ENCODE data around the gene PSAP. TPM values are rescaled to one million over a fixed set of nuclear protein-coding genes. Genes with fewer than 3 reads are reported as not detected.
"Not testable (repeated sequence)": the region's sequence is repeated elsewhere in the genome, so short reads cannot be mapped to it uniquely, and the experiment has no call there.

Gene PSAP
- polyA plus RNA-seq, 3 donors from 2014 or later = 690 to 1,091 (median 798) TPM

- Mint-ChIP-seq H3K27me3 (ENCODE audit: low read depth in 3 of 3) (peaks cover 0 to 4% (median 3%) of the 10 kb centered on the region in 3 donors), H3K27ac (no peak overlapping the region), H3K4me1 (peaks cover 6 to 9% of the 10 kb centered on the region in 2 donors), H3K36me3 (peaks cover 0 to 6% (median 0%) of the 10 kb centered on the region in 3 donors), H3K9me3 (no peaks in the 10 kb centered on the region), H3K4me3 (no peak overlapping the region)
- no peak for DNase-seq
Measured at GRCh38 chr10:71881647-71882355, 30.8 kb upstream of the PSAP start.

- H3K27ac Mint-ChIP-seq; H3K36me3 Mint-ChIP-seq; H3K9me3 Mint-ChIP-seq; H3K27me3 Mint-ChIP-seq (ENCODE audit: low read depth in 3 of 3); H3K4me3 Mint-ChIP-seq; H3K4me1 Mint-ChIP-seq; DNase-seq: not testable (repeated sequence)
Measured at GRCh38 chr10:71881307-71881624, 30.2 kb upstream of the PSAP start.

- Mint-ChIP-seq H3K27me3 (ENCODE audit: low read depth in 3 of 3) (peaks cover 0 to 4% (median 3%) of the 10 kb centered on the region in 3 donors), H3K4me3 (no peak overlapping the region), H3K27ac (no peak overlapping the region), H3K4me1 (peaks cover 6 to 9% of the 10 kb centered on the region in 2 donors), H3K9me3 (no peaks in the 10 kb centered on the region), H3K36me3 (peaks cover 0 to 6% (median 0%) of the 10 kb centered on the region in 3 donors)
- no peak for DNase-seq
Measured at GRCh38 chr10:71880425-71881306, 29.6 kb upstream of the PSAP start.

- H3K4me1 Mint-ChIP-seq = peaks cover 6 to 11% of the 10 kb centered on the region in 2 donors
- no peak for DNase-seq
- H3K9me3 Mint-ChIP-seq = no peaks in the 10 kb centered on the region
- H3K27ac Mint-ChIP-seq = no peak overlapping the region
- H3K27me3 Mint-ChIP-seq (ENCODE audit: low read depth in 3 of 3) = peaks cover 0 to 5% (median 0%) of the 10 kb centered on the region in 3 donors
- H3K36me3 Mint-ChIP-seq = peaks cover 0 to 6% (median 0%) of the 10 kb centered on the region in 3 donors
- H3K4me3 Mint-ChIP-seq = peak overlapping the region in 2 of 5 donors; percentile 6 to 32
Measured at GRCh38 chr10:71878327-71879034, 27.4 kb upstream of the PSAP start.

GRCh38 chr10:71877821-71878220 is 26.8 kb upstream of the PSAP start:
- DNase-seq = no peak
- peaks cover 0 to 5% (median 1%) of the 10 kb centered on the region in 3 donors for H3K27me3 Mint-ChIP-seq (ENCODE audit: low read depth in 3 of 3)
- H3K36me3 Mint-ChIP-seq = peaks cover 0 to 6% (median 0%) of the 10 kb centered on the region in 3 donors
- H3K4me1 Mint-ChIP-seq = peaks cover 6 to 11% of the 10 kb centered on the region in 2 donors
- no peak overlapping the region for H3K27ac Mint-ChIP-seq
- no peaks in the 10 kb centered on the region for H3K9me3 Mint-ChIP-seq
- no peak overlapping the region for H3K4me3 Mint-ChIP-seq

- not testable (repeated sequence) for H3K4me3 Mint-ChIP-seq; H3K27ac Mint-ChIP-seq; H3K36me3 Mint-ChIP-seq; H3K27me3 Mint-ChIP-seq (ENCODE audit: low read depth in 3 of 3); H3K9me3 Mint-ChIP-seq; DNase-seq
- peaks cover 6 to 11% of the 10 kb centered on the region in 2 donors for H3K4me1 Mint-ChIP-seq
Measured at GRCh38 chr10:71874680-71875354, 23.8 kb upstream of the PSAP start.

- Mint-ChIP-seq H3K27ac (no peak overlapping the region), H3K36me3 (peaks cover 0 to under 1% (median 0%) of the 10 kb centered on the region in 3 donors), H3K27me3 (ENCODE audit: low read depth in 3 of 3) (peaks cover 0 to 4% (median 4%) of the 10 kb centered on the region in 3 donors), H3K4me1 (peaks cover 3 to 7% of the 10 kb centered on the region in 2 donors), H3K4me3 (no peak overlapping the region), H3K9me3 (no peaks in the 10 kb centered on the region)
- DNase-seq = no peak
Measured at GRCh38 chr10:71873582-71874211, 22.6 kb upstream of the PSAP start.

- H3K27ac Mint-ChIP-seq; H3K36me3 Mint-ChIP-seq; H3K9me3 Mint-ChIP-seq; DNase-seq; H3K4me3 Mint-ChIP-seq; H3K4me1 Mint-ChIP-seq; H3K27me3 Mint-ChIP-seq (ENCODE audit: low read depth in 3 of 3): not testable (repeated sequence)
Measured at GRCh38 chr10:71869601-71870000, 18.6 kb upstream of the PSAP start.

- no peak overlapping the region for H3K4me3 Mint-ChIP-seq
Measured at GRCh38 chr10:71868192-71868697, 17.2 kb upstream of the PSAP start.

GRCh38 chr10:71865561-71866041 is 14.6 kb upstream of the PSAP start:
- H3K27me3 Mint-ChIP-seq (ENCODE audit: low read depth in 3 of 3) = peaks cover 0 to 2% (median 1%) of the 10 kb centered on the region in 3 donors
- no peak overlapping the region for H3K27ac Mint-ChIP-seq
- H3K9me3 Mint-ChIP-seq = no peaks in the 10 kb centered on the region
- DNase-seq = no peak
- H3K36me3 Mint-ChIP-seq = no peaks in the 10 kb centered on the region
- H3K4me3 Mint-ChIP-seq = no peak overlapping the region
- H3K4me1 Mint-ChIP-seq = no peaks in the 10 kb centered on the region

More at GRCh38 chr10:71868192-71868697, 17.2 kb upstream of the PSAP start:
- H3K27ac Mint-ChIP-seq = no peak overlapping the region
- no peak for DNase-seq
- no peaks in the 10 kb centered on the region for H3K36me3 Mint-ChIP-seq
- H3K9me3 Mint-ChIP-seq = no peaks in the 10 kb centered on the region
- H3K27me3 Mint-ChIP-seq (ENCODE audit: low read depth in 3 of 3) = peaks cover 0 to 2% (median 1%) of the 10 kb centered on the region in 3 donors
- no peaks in the 10 kb centered on the region for H3K4me1 Mint-ChIP-seq

GRCh38 chr10:71864911-71865361 is 13.9 kb upstream of the PSAP start:
- no peaks in the 10 kb centered on the region for H3K4me1 Mint-ChIP-seq
- H3K9me3 Mint-ChIP-seq = no peaks in the 10 kb centered on the region
- DNase-seq = no peak
- H3K27me3 Mint-ChIP-seq (ENCODE audit: low read depth in 3 of 3) = peaks cover 0 to 1% (median 0%) of the 10 kb centered on the region in 3 donors
- no peaks in the 10 kb centered on the region for H3K36me3 Mint-ChIP-seq
- no peak overlapping the region for H3K27ac Mint-ChIP-seq
- no peak overlapping the region for H3K4me3 Mint-ChIP-seq

GRCh38 chr10:71863203-71863602 is 12.2 kb upstream of the PSAP start:
- H3K36me3 Mint-ChIP-seq = no peaks in the 10 kb centered on the region
- no peak for DNase-seq
- no peaks in the 10 kb centered on the region for H3K4me1 Mint-ChIP-seq

More at GRCh38 chr10:71863203-71863602, 12.2 kb upstream of the PSAP start:
- H3K4me3 Mint-ChIP-seq = no peak overlapping the region
- peaks cover 0 to 3% (median 3%) of the 10 kb centered on the region in 3 donors for H3K27me3 Mint-ChIP-seq (ENCODE audit: low read depth in 3 of 3)
- H3K27ac Mint-ChIP-seq = no peak overlapping the region
- H3K9me3 Mint-ChIP-seq = no peaks in the 10 kb centered on the region
